ENCODE data around the gene TNFRSF9. TPM values are rescaled to one million over a fixed set of nuclear protein-coding genes. Genes with fewer than 3 reads are reported as not detected.
A peak's percentile ranks its signal among the peaks of the same experiment; 100 is the strongest.
"Not testable (repeated sequence)": the region's sequence is repeated elsewhere in the genome, so short reads cannot be mapped to it uniquely, and the experiment has no call there.

The TNFRSF9 gene
- total RNA-seq, 1 experiment from 2014 or later, result not detected

- DNase-seq, H3K9me3 ChIP-seq, H3K4me3 ChIP-seq, H3K27me3 ChIP-seq: not testable (repeated sequence)
- H3K36me3 ChIP-seq, result peaks cover 57% of the 10 kb centered on the region
Measured at GRCh38 chr1:7963841-7964240, 23.2 kb upstream of the TNFRSF9 start.

- H3K9me3 ChIP-seq, H3K27me3 ChIP-seq: not testable (repeated sequence)
- H3K36me3 ChIP-seq, result peaks cover 52% of the 10 kb centered on the region
Measured at GRCh38 chr1:7963378-7963730, 22.7 kb upstream of the TNFRSF9 start.

GRCh38 chr1:7962636-7963377 lies 22.2 kb upstream of the TNFRSF9 start:
- Histone ChIP-seq H3K4me3 (peak overlapping the region; percentile 67), H3K36me3 (peaks cover 48% of the 10 kb centered on the region), H3K9me3 (no peaks in the 10 kb centered on the region), H3K27me3 (no peaks in the 10 kb centered on the region; the same call in 1 of the 2 replicates)
- no peak for DNase-seq

More at GRCh38 chr1:7963378-7963730, 22.7 kb upstream of the TNFRSF9 start:
- not testable (repeated sequence) for H3K4me3 ChIP-seq, DNase-seq

GRCh38 chr1:7962014-7962335 lies 21.3 kb upstream of the TNFRSF9 start:
- no peak for DNase-seq
- H3K9me3 ChIP-seq, result no peaks in the 10 kb centered on the region
- peaks cover 40% of the 10 kb centered on the region for H3K36me3 ChIP-seq
- H3K4me3 ChIP-seq, result peak overlapping the region; percentile 67
- H3K27me3 ChIP-seq, result no peaks in the 10 kb centered on the region; the same call in 1 of the 2 replicates

GRCh38 chr1:7961216-7962013 lies 20.8 kb upstream of the TNFRSF9 start, which contains the start of gene PARK7:
PARK7 (plus strand) TSS chr1:7961711; CDS start chr1:7962786, 1,075 bp downstream.
- Histone ChIP-seq H3K27me3 (no peaks in the 10 kb centered on the region; the same call in 1 of the 2 replicates), H3K36me3 (peaks cover 35% of the 10 kb centered on the region), H3K4me3 (peak within 1 kb of the TSS; percentile 67), H3K9me3 (no peaks in the 10 kb centered on the region)
- peak; percentile 100 for DNase-seq

GRCh38 chr1:7960867-7961215 lies 20.2 kb upstream of the TNFRSF9 start:
- Histone ChIP-seq H3K9me3 (no peaks in the 10 kb centered on the region), H3K4me3 (peak overlapping the region; percentile 67), H3K27me3 (no peaks in the 10 kb centered on the region; the same call in 1 of the 2 replicates), H3K36me3 (peaks cover 29% of the 10 kb centered on the region)
- no peak for DNase-seq

GRCh38 chr1:7960165-7960564 lies 19.5 kb upstream of the TNFRSF9 start:
- Histone ChIP-seq H3K4me3 (peak overlapping the region; percentile 67), H3K27me3 (no peaks in the 10 kb centered on the region; the same call in 1 of the 2 replicates), H3K36me3 (peaks cover 22% of the 10 kb centered on the region), H3K9me3 (no peaks in the 10 kb centered on the region)
- no peak for DNase-seq

- Histone ChIP-seq H3K36me3 (no peaks in the 10 kb centered on the region), H3K9me3 (no peaks in the 10 kb centered on the region), H3K27me3 (no peaks in the 10 kb centered on the region; the same call in 1 of the 2 replicates), H3K4me3 (no peak overlapping the region)
- DNase-seq, result peak; percentile 39
Measured at GRCh38 chr1:7956218-7957032, 15.8 kb upstream of the TNFRSF9 start.

- no peaks in the 10 kb centered on the region for H3K9me3 ChIP-seq
- peak overlapping the region; percentile 70 for H3K4me3 ChIP-seq
- no peaks in the 10 kb centered on the region for H3K36me3 ChIP-seq
- no peak for DNase-seq
- H3K27me3 ChIP-seq, result no peaks in the 10 kb centered on the region
Measured at GRCh38 chr1:7954683-7955082, 14.0 kb upstream of the TNFRSF9 start.

GRCh38 chr1:7953850-7954609 lies 13.4 kb upstream of the TNFRSF9 start:
- H3K27me3 ChIP-seq, result no peaks in the 10 kb centered on the region
- H3K36me3 ChIP-seq, result no peaks in the 10 kb centered on the region
- peak overlapping the region; percentile 70 for H3K4me3 ChIP-seq
- DNase-seq, result peak; percentile 97
- no peaks in the 10 kb centered on the region for H3K9me3 ChIP-seq

- not testable (repeated sequence) for H3K36me3 ChIP-seq, H3K4me3 ChIP-seq, H3K27me3 ChIP-seq, H3K9me3 ChIP-seq, DNase-seq
Measured at GRCh38 chr1:7952791-7953190, 12.2 kb upstream of the TNFRSF9 start.

- no peak overlapping the region for H3K4me3 ChIP-seq
Measured at GRCh38 chr1:7948960-7949359, 8.3 kb upstream of the TNFRSF9 start.

GRCh38 chr1:7943251-7943650 lies 2.6 kb upstream of the TNFRSF9 start:
- no peaks in the 10 kb centered on the region for H3K27me3 ChIP-seq
- DNase-seq, result no peak
- no peak overlapping the region for H3K4me3 ChIP-seq

More at GRCh38 chr1:7948960-7949359, 8.3 kb upstream of the TNFRSF9 start:
- Histone ChIP-seq H3K9me3 (no peaks in the 10 kb centered on the region), H3K27me3 (no peaks in the 10 kb centered on the region), H3K36me3 (no peaks in the 10 kb centered on the region)
- peak; percentile 61 for DNase-seq

GRCh38 chr1:7942214-7942921 lies 1.7 kb upstream of the TNFRSF9 start:
- H3K27me3 ChIP-seq, result peaks cover 3% of the 10 kb centered on the region; the same call in 1 of the 2 replicates
- no peaks in the 10 kb centered on the region for H3K36me3 ChIP-seq
- H3K9me3 ChIP-seq, result no peaks in the 10 kb centered on the region
- H3K4me3 ChIP-seq, result no peak overlapping the region
- DNase-seq, result peak; percentile 31

More at GRCh38 chr1:7943251-7943650, 2.6 kb upstream of the TNFRSF9 start:
- H3K9me3 ChIP-seq, result no peaks in the 10 kb centered on the region
- no peaks in the 10 kb centered on the region for H3K36me3 ChIP-seq

GRCh38 chr1:7941437-7941793 lies 776 bp upstream of the TNFRSF9 start:
- DNase-seq, result peak; percentile 46
- no peak overlapping the region for H3K4me3 ChIP-seq
- H3K27me3 ChIP-seq, result peaks cover 5% of the 10 kb centered on the region; the same call in 1 of the 2 replicates
- no peaks in the 10 kb centered on the region for H3K9me3 ChIP-seq
- H3K36me3 ChIP-seq, result no peaks in the 10 kb centered on the region

GRCh38 chr1:7940034-7940433 lies 605 bp downstream of the TNFRSF9 start:
- Histone ChIP-seq H3K36me3 (no peaks in the 10 kb centered on the region), H3K9me3 (no peaks in the 10 kb centered on the region), H3K4me3 (no peak overlapping the region), H3K27me3 (peaks cover 5% of the 10 kb centered on the region; the same call in 1 of the 2 replicates)
- no peak for DNase-seq

Data from MG63 (cell line).